NCI-H1417 treated with DMSO at 0.1 percent for 48 hours (cell line): ENCODE results near the gene LAMC3.

ENCODE experiments used
- DNase-seq: peaks from one replicate; lab custom pipeline; 2025; lab: John Stamatoyannopoulos, UW

The LAMC3 gene

DNA sequence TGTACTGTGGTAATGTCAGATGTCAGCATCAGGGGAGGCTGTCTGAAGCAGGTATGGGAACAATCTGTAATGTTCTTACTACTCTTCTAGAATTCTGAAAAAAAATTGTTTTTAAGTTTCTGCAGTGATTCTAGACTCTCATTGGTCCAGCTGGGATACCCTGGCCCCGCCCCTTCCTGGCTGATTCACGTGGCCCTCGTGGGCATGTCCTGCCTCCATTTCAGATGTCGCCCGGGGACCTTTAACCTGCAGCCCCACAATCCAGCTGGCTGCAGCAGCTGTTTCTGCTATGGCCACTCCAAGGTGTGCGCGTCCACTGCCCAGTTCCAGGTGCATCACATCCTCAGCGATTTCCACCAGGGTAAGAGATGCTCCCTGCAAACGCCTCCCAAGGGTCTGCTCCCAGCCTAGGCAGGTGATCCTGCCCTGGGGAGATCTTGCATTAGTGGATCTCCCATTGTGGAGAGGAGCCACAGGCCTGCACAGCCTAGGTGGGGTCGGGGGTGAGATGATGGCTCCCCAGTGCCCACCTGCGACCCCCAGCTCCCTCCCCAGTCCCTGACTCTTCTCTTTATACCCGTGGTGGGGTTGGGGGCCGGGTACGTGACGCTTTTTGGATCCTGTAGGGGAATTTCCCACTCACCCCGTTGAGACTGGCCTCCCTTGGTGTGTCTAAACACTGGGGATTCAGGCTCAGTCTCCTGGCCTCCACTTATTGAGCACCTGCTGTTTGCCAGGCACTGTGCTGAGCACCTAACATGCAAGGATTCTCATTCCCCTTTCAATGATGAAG is 36.5 kb downstream of the LAMC3 start:
- DNase-seq: no peak

DNA sequence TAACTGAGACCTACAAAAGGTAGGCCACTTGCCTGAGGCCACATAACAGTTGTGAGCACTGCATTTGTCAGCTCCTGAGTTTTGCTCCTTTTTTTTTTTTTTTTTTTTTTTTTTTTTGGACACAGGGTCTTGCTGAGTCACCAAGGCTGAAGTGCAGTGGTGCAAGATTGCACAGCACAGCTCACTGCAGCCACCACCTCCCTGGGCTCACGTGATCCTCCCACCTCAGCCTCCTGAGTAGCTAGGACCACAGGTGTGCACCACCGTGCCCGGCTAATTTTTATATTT is 37.1 kb downstream of the LAMC3 start:
- no peak for DNase-seq

DNA sequence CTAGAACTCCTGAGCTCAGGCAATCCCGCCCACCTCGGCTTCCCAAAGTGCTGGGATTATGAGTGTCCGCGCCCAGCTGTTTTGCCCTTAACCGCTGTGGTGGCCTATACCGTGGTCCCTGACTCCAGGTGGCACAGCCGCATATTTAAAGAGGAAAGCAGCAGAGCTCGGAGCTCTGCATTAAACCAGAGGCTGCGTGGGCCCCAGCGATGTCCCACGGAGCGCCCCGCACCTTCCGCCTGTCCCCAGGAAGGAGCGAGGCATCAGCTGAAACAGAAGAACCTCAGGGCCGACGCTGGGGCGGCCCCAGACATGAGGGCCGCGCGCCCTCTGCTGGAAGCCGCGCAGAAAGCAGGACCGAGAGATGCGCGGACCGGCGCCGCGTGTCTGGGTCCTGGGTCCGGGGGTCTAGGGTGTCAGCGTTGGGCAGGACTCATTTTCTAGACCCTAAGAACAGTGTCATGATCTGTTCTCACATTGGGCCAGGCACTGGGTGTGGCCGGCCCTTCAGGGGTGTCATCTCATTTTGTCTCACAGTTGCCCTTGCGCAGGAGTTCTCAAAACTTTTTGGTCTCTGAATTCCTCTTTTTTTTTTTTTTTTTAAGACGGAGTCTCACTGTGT is 37.7 kb downstream of the LAMC3 start:
- DNase-seq: no peak

GRCh38 chr9:131048332-131048731 is 39.4 kb downstream of the LAMC3 start:
- DNase-seq: no peak

DNA sequence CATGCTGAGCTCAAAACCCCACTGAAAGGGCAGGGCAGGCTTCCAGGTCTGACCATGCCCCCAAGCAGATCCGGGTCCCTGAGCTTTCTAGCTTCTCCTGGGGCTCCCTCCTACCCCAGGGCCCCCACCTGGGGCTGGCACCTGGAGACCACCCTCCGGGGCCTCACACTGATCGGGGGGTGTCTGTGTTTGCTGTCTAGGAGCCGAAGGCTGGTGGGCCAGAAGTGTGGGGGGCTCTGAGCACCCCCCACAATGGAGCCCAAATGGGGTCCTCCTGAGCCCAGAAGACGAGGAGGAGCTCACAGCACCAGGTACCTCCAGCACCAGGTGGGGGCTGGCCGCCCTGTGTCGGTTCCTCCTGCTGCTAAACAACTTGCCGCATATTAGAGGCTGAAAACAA is 39.8 kb downstream of the LAMC3 start:
- no peak for DNase-seq

- no peak for DNase-seq
Measured at GRCh38 chr9:131049829-131050715, 41.1 kb downstream of the LAMC3 start.

DNA sequence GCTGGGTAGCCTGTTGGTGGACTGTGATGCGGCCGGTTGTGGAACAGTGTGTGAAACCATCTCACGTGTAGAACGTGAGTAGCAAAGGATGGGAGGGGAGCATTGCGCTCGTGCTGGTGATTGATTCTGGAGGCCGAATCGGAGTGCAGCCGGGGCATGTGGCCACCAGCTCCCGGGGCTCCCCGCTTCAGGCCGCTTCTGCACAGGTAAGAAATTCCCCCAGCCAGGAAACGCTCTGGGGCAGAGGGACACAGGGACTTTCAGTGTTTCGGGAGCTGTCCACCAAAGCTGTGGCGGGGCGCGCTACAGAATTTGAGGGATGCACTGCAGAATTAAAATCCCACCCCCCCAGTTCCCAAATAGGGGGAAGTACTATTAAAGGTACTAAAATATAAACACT is 41.9 kb downstream of the LAMC3 start:
- DNase-seq: no peak

GRCh38 chr9:131051592-131052517 is 42.9 kb downstream of the LAMC3 start:
- DNase-seq: no peak

- no peak for DNase-seq
Measured at GRCh38 chr9:131053896-131054295, 44.9 kb downstream of the LAMC3 start.

- DNase-seq: no peak
Measured at GRCh38 chr9:131056781-131057506, 48.0 kb downstream of the LAMC3 start.

DNA sequence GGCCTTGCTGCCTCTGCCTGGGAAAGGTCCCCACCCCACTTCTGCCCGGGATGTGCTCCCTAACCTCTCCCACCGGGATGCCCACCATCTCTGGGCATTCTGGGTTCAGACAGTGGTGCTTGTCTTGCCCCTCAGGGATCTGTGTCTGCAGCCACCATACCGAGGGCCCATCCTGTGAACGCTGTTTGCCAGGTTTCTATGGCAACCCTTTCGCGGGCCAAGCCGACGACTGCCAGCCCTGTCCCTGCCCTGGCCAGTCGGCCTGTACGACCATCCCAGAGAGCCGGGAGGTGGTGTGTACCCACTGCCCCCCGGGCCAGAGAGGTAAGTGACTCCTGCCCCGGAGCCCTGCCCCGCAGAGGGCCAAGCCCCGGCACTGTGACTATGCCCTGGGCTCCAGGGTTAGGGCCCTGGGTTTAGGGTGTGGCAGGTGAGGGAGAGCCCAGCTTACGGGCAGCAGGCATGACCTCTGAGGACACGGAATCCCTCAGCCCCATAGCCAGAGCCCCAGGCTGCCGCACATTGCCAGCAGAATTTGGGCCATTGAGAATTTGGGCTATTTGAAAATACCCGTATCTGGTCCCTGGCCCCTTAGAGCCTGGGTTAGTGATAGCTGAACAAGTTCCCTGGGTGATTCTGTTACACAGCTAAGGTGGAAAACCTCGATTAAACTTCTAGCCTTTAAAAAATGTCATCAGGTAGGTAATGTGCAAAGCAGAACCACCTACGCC is 52.1 kb downstream of the LAMC3 start:
- DNase-seq: no peak

DNA sequence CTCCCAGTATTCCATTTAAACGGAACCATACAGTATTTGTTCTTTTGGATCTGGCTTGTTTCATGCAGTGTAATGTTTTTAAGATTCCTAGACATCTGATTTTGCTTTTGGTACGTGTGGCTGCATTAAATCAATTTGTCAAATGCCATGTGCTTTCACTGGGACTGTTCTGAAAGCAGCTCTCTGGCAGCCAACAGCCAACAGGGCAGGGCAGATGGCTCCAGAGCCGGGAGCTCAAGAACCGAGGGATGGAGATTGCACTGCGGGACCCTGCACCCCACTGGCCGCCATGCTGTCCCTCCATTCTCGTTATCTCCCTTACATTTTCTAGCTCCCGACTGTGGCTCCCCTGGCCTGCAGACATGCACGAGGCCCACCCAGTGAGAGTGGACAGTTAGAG is 54.0 kb downstream of the LAMC3 start:
- no peak for DNase-seq

- DNase-seq: no peak
Measured at GRCh38 chr9:131065599-131065998, 56.6 kb downstream of the LAMC3 start.

DNA sequence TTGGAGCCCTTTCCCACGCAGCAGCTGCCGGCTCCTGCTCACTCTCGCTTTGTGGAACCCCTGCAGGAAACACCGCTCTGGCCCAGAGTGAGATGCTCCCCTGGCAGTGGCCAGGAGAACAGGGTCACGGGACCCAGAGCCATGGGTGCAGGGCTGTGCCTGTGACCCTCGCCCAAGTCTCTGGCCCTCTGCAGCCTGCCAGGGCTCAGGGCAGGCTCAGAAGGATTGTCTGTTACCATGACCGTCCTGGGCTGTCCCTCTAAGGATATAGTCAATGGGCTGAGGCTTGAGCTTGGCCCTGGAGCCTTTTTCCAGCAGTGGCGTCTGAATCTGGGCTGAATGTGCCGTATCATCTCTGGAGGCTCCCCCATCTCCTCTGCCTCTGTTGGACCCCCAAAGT is 58.7 kb downstream of the LAMC3 start:
- DNase-seq: no peak

DNA sequence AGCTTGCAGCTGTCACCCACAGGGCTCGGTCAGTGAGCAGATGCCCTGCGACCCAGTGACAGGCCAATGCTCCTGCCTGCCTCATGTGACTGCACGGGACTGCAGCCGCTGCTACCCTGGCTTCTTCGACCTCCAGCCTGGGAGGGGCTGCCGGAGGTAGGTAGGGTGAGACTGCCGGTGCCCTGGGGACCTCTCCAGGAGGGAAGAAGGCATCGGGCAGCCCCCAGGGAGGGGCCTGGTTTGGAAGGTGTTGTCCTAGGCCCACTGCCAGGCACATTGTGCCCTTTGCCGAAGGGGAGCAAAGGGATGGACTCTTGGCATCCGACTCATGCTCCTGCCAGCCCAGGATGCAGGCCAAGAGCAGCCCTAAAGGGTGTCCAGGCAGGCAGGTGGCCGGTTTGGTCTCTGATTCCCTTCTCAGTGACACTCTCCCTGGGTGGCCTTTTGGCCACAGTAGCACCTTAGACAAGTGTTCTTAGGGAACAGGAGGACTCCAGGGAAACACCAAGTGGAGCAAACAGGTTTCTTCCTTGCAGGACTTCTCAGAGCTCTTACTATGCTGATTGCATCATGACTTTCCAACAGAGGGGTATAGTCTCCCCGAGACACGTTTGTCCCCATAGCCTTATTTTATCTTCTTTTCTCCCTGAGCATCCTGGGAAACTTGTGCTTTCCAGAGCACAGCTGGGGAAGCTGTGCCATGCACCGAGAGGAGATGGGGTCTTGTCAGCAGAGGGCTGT is 59.3 kb downstream of the LAMC3 start:
- no peak for DNase-seq

DNA sequence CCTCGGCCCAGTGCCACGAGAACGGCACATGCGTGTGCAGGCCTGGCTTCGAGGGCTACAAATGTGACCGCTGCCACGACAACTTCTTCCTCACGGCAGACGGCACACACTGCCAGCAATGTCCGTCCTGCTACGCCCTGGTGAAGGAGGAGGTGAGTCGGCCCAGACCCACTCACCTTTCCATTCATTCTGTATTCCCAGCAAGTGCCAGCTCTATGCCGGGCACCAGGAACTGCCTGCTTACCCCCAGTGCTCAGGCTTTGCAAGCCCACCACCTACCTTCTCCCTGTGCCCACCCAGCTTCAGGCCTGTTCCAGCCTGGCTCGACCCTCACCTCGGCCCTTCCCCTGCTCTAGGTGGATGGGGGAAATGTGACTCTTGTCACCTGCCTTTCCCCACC is 60.7 kb downstream of the LAMC3 start:
- DNase-seq: no peak

DNA sequence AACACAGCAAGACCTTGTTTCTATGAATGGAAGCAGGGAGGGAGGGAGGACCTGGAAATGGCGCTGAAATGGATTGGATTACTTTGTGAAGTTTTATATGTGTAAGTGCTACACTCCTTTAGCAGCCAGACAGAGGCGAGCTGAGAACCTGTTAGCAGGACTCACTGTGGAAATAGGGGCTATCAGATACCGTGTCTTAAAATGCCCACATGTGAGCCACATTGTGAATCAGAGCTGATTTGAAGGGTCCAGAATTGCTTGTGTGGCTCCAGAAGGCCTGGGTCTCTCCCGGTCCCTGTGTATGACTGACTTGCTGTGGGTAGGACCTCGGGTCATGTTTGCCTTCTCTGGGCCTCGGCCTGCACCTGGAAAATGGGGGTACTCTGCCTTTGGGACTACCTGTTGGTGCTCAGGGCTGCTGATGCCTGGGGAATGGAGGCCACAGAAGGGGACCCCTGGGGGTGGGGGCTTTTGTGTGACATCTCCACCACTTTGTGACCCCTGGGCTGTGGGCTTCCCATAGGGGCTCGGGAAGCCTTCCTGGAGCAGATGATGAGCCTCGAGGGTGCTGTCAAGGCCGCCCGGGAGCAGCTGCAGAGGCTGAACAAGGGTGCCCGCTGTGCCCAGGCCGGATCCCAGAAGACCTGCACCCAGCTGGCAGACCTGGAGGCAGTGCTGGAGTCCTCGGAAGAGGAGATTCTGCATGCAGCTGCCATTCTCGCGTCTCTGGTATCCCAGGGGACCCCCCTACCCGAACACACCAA is 63.3 kb downstream of the LAMC3 start:
- DNase-seq: no peak

- DNase-seq: no peak
Measured at GRCh38 chr9:131072871-131073237, 63.9 kb downstream of the LAMC3 start.
